Activated CD4-positive, alpha-beta T cell treated with anti-CD3 and anti-CD28 coated beads, Interleukin-2, amount 50 U/mL, for 16 hours (primary cell): ENCODE data around the gene KCNH3.

ENCODE experiments used
- DNase-seq: peaks from one replicate; pipeline ENCODE4 v3.0.0-alpha.2; 2020

KCNH3 gene

DNA sequence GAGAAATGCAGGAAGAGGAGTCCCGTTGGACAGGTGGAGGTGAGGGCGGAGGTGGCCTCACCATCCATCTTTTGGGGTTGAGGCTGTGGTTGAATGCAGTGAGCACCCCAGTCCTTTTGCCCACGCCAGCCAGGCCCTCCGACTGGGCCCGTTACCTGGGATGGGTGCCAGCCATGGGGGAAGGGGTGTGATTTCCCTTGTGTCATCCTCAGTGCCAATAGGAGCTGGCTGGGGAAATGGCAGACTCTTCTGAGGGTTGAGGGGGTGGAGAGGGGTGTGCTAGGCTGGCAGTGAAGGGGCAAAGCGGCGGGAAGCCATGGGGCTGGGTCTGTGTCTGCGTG, 9.6 kb downstream of the KCNH3 start:
- no peak for DNase-seq

DNA sequence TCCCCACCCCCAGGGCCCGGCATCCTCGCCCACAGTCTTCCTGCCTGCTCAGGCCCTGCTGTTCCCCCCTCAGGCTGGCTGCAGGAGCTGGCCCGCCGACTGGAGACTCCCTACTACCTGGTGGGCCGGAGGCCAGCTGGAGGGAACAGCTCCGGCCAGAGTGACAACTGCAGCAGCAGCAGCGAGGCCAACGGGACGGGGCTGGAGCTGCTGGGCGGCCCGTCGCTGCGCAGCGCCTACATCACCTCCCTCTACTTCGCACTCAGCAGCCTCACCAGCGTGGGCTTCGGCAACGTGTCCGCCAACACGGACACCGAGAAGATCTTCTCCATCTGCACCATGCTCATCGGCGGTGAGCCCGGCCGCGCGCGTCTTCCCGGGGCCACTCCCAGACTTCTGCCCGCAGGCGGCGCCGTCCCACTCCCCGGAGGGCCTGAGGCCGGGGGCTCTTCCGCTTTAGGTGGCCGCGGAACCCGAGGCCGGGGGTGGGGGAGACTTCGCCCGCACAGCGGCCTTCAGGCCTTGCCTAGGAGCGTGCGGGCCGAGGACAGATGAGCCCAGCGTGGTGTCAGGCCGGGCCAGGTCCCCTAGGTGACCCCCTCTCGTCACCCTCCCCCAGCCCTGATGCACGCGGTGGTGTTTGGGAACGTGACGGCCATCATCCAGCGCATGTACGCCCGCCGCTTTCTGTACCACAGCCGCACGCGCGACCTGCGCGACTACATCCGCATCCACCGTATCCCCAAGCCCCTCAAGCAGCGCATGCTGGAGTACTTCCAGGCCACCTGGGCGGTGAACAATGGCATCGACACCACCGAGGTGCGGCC, 10.2 kb downstream of the KCNH3 start:
- no peak for DNase-seq

DNA sequence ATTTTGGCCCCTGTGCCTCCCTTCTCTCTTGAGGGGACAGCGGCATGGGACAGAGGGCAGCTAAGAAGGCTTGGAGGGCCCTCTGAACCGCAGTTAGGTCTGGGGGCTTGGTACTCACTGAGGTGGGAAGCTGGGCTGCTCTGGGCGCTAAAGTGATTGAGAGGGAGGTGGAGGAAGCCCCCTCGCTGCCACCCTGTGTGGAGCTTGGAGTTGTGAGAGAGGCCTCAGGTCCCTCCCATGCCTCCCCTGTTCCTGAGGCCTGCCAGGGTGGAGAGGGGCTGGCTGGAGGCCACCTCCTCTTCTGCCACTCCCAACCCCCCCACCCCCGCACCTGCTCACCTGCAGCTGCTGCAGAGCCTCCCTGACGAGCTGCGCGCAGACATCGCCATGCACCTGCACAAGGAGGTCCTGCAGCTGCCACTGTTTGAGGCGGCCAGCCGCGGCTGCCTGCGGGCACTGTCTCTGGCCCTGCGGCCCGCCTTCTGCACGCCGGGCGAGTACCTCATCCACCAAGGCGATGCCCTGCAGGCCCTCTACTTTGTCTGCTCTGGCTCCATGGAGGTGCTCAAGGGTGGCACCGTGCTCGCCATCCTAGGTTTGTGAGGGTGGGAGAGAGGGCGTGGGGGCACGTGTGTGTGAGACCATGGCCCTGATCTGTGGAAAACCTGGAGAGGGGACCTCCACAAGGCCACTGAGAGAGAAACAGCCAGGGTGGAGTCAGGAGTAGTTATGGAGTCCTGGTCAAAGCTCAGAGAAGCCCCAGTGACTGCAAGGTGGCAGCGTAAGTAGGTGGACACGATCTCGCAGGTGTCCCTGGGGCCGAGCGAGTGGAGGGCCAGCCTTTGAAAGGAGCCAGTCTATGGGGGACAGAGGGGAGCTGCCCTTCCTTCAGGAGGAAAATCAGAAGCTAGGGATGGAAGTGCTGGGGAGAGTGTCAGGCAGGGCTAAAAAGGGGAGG, 11.2 kb downstream of the KCNH3 start:
- no peak for DNase-seq

DNA sequence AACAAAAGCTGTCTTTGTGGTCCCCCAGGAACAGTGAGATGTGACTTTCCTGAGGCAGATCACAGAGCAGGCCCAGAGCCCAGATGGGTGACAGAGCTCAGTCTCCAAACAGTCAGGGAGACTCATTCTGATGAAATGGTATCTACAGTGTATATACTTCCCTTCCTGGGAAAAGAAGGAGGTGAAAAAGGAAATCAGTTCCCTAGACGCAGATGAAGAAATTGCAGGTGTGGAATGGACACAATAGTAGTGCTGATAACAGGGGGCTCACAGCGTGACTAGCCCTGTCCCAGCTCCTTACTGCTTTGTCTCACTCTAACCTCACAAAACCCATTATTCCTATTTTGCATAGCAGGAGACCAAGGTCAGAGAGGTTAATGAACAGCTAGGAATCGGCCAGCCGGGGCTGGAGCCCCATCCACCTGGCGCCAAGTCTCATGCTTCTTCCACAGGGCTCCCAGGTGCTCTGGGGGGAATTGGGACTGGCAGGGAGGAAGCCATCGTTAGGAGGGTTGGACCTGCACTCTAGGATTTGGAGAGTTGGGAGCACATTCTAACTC, 11.9 kb downstream of the KCNH3 start:
- DNase-seq: no peak

DNA sequence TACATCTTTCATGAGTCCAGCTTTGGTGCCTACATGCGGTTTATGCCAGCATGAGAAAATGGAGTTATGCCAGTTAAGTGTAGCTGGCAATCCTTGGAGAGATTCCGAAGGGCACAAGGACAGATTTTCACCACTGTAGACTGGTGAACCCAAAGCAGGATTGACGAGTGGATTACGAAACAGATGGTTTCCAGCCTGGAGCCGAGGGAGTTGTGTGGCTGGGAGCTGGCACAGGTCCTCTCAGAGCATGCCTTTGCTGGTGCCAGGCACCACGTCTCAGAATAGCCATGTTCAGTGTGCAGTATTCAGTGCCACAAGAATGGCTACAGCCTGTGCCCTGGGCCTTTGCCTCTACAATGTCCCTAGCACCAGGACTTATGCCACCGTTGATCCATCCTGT, 13.2 kb downstream of the KCNH3 start:
- DNase-seq: no peak

DNA sequence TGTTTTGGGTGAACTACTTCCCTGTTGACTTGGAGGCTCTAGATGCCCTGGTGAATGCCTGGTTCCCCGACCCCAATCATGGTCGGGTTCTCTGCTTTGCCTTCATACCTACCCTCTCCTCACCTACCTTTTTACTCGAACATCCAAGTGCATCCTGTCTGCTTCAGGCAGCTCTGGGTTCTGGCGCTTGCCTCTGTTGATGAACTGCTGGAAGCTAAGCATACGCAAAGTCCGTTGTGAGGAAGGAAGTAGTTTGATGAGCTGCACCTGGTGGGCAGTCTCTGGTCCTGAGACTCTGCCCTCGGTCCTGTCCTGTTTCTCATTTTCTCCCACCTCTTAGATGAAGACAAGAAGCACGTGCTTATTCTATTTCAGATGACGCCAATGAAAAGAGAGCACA, 13.6 kb downstream of the KCNH3 start:
- no peak for DNase-seq

DNA sequence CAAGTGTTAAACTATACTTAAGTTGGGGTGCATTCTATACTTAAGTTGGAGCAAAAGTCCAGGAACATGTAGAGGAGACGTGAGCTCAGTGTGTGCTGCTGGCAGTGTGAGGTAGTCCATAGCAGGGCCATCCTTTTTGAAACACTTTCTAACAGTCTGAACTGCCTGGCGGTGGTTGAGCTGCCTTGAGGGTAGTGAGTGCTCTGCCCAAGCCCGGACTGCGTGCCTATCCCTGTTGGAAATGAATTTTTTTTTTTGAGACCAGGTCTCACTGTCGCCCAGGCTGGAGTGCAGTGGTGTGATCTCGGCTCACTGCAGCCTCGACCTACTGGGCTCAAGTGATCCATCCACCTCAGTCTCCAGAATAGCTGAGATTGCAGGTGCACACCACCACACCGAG, 14.1 kb downstream of the KCNH3 start:
- no peak for DNase-seq

DNA sequence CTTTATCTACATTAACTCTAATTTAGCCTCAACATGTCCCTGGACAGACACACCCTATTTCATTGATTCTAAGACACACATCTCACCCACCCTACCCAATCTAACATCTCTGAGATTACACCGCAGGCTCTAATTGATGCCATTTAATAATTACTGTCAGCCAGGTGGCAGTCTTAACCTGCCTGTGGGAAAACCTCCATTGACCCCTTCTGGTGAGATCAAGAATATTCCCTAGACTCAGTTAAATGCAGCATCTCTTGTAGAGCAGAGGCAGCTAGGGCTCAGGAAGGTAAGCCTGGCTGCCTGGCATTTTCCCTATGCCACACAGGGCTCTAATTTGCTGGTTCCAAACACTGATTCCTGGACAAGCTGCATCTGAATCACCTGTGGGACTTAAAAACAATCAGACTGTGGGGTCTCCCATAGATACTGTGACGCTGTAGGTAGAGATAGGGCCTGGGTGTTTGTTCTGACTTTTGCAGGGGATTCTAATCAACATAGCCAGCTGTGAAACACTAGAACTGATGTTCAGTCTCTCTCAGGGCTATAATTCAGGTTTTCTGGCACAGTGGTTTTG, 14.8 kb downstream of the KCNH3 start:
- peak; percentile 24 for DNase-seq

DNA sequence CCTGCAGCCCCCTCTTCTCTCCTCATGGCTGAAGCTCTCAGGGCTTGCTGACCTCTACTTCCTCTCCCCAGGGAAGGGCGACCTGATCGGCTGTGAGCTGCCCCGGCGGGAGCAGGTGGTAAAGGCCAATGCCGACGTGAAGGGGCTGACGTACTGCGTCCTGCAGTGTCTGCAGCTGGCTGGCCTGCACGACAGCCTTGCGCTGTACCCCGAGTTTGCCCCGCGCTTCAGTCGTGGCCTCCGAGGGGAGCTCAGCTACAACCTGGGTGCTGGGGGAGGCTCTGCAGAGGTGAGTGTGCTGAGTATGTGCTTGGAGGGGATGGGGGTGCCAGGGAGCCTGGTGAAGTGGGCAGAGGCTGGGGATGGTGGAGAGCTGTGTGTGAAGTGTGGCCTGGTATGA, 15.4 kb downstream of the KCNH3 start:
- no peak for DNase-seq

DNA sequence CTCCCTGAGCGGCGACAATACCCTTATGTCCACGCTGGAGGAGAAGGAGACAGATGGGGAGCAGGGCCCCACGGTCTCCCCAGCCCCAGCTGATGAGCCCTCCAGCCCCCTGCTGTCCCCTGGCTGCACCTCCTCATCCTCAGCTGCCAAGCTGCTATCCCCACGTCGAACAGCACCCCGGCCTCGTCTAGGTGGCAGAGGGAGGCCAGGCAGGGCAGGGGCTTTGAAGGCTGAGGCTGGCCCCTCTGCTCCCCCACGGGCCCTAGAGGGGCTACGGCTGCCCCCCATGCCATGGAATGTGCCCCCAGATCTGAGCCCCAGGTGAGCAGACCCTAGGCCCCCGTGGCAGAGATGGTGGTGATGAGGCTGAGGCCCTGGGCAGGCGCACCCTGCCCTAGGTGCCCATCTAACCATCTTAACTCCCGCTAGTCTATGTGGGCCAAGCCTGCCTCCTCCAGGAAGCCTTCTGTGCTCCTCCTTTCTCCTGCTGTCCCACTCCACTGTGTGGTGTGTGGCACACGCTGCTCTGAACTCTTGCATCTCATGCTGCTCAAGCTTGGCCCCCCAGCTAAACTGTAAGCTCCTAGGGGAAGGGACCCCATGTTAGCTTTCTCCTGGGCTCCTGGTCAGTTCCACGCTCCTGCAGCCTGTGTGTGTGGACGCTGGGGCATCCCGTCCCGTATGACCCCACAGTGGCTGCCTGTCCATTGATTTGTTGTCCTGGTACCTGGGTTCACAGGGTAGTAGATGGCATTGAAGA, 17.0 kb downstream of the KCNH3 start:
- DNase-seq: no peak

DNA sequence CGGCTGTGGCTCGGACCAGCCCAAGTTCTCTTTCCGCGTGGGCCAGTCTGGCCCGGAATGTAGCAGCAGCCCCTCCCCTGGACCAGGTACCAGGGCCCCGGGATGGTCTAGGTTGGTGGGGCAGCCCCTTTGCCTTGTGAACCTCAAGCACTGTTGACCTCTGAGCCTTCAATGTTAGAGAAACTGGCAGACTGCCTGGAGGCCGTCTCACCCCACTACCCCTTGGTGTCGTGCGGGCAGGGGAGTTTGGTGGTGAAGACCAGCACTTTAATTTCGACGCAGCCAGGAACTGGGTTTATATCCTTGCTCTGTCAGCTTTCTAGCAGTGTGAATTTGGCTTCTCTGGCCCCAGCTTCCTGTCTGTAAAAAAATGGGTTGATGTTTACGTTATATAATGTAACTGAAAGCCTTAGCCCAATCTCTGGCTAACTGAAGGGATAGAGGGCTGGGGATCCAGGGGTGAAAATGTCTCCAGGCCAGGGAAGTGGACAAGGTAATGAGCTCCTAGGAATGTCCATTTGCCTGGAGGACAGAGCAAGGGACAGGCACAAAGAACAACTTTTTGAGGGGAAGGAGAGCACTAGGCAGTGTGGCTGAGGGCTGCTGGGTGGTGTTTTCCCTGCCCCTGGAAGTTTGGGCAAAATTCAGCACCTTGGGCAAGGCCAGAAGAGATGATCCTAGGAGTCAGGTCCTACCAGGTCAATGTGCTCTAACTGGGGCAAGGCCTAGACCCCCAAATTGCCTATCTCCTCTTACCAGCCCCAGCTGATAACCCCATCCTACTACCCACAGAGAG, 17.8 kb downstream of the KCNH3 start:
- DNase-seq: no peak

DNA sequence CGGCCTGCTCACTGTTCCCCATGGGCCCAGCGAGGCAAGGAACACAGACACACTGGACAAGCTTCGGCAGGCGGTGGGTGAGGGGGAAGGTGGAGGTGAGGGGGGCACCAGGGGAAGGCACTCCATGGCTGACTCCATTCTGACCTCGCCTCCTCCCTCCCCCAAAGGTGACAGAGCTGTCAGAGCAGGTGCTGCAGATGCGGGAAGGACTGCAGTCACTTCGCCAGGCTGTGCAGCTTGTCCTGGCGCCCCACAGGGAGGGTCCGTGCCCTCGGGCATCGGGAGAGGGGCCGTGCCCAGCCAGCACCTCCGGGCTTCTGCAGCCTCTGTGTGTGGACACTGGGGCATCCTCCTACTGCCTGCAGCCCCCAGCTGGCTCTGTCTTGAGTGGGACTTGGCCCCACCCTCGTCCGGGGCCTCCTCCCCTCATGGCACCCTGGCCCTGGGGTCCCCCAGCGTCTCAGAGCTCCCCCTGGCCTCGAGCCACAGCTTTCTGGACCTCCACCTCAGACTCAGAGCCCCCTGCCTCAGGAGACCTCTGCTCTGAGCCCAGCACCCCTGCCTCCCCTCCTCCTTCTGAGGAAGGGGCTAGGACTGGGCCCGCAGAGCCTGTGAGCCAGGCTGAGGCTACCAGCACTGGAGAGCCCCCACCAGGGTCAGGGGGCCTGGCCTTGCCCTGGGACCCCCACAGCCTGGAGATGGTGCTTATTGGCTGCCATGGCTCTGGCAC, 18.5 kb downstream of the KCNH3 start:
- no peak for DNase-seq

DNA sequence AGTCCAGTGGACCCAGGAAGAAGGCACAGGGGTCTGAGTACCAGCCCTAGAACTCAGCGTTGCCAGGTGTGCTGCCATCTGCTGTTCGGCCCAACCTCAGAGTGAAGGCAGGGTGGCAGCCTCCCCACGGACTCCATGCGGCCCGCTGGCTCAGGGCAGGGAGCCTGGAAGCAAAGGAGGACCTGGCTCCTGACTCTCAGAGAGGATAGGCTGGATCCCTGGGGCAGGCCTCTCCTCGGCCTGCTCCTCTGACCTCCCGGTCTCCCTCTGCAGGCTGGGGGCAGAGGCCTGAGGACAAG, 19.0 kb downstream of the KCNH3 start:
- no peak for DNase-seq

DNA sequence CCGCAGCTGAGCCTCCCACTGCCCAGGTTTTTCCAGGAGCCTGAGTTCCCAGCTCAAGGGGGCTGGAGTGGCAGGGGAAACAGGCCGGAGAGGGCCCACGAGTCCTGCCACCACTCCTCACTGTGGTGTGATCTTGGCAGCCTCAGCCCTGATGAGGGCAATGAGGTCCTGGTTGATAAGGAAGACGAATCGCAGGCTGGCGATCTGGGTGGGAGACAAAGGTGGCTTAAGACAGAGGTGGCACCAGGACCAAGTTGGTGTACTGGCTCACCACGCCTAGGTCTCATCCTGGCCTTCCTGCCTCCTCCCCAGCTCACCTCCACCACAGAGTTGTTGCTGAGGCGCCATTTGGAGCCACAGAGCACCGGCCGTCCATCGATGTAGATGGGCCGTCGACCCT, 19.7 kb downstream of the KCNH3 start:
- DNase-seq: no peak

DNA sequence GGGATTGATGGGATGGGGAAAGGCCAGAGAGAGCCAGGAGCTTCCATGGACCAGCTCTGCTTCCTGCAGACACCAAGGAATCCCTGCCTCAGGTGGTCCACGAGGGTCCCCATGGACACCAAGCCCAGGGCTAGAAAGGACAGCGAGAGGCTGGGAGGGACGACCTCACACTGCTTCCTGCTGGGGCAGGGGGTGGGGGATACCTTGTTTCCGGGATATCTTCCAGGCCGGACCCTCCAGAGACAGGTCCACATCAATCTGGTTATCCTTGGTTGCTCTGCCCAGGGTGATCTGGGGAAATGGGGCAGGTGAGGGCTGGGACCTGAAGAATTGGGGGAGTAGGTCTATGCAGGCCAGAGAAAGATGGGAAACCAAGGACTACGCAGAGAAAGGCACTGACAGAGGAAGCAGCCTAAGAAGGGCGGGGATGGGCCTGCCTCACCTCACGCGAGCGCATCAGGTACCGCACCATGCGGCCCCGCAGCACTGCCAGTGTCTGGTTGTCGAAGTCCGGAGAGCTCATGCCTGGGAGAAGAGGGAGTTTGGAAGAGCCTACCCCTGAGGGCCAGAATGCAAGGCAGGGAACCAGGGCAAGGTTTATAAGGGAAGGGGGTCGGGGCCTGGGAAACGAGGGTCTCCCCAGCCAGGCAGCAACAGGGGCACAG, 20.3 kb downstream of the KCNH3 start:
- DNase-seq: no peak

DNA sequence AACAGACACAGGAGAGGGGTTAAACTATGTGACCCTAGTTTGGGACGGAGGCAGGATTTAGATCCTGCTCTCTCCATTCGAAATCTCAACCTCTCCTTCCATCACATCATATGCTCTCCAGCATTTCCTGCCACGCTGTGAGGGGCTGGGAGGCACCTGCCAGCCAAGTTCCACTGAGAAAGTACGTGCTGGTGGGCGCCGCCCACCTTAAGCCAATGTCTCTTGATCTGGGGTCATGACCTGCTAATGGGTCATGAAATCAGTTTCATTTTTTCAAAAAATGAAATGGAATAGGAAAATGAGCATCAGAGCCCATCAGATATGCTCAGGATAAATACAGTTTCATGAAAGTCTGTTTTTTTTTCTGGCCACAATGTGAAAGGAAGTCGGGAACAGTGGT, 21.9 kb downstream of the KCNH3 start:
- no peak for DNase-seq

DNA sequence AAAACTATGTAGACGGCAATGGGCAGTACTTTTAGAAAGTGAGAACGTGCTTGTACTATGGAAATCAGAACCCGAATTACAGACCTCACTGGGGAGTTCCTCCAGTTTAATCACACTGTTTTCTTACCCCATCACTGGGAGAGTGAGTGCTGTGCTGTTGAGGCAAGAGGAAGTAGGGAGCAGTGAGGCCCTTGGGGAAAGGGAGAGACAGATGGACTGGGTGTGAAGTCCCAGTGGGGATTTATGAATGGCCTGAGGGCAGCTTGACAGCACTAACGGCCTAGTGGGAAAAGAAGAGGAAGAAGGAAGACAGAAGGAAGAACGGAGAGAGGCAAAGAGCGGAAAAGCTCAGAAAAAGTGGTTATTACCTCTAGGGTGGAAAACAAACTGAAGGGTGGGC, 23.4 kb downstream of the KCNH3 start:
- no peak for DNase-seq

DNA sequence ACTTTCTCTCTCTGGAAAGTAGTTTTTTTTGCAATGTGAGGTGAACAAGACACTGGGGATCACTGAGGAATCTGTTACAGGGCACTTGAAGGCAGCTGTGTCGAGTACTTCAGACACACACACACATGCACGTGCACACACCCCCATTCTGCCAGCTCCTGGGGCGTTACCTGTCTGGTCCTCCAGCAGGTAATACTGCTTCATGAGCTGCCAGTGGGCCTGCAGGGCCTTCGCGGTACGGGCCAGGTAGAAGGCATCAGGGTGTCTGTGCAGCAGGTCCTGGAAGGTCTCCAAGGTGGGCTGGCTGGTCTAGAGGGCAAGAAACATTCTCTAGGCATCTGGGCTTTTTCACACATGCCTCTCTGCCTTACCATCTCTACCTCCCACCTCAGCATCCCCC, 24.0 kb downstream of the KCNH3 start:
- DNase-seq: no peak

DNA sequence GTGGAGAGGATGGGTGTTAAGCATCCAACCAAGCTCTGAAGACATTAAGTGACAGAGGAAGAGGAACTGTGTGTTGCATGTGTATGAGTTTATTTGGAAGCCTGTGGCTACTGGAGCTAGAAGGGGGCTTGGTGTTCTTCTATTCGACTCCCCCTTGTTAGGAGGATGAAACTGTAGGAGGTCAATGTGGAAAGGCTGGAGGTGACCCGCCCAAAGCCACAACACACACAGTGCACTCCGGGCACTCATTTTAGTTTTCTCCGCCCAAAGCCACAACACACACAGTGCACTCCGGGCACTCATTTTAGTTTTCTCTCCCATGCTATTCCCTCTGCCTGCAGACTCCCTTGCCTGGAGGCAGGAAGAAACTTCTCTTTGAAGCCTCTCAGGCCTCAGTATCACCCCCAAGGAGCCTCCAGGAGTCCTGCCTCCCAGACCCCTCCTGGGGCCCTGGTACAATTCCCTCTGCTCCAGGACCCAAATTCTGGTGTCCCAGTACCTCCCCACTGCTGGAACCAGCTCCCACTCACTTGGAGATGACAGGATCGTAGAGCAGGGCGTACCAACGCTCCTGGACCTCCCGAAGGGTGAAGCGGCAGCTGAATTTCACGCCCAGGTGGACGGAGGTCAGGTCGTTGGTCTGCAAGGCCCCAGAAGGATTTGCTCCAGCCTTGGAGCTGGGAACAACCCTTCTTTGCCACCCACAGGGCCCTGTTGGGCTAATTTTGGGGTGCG, 25.3 kb downstream of the KCNH3 start:
- no peak for DNase-seq
